Activated naive CD8-positive, alpha-beta T cell treated with anti-CD3 and anti-CD28 coated beads for 36 hours (primary cell): ENCODE measurements around the gene TREH. TPM values are rescaled to one million over a fixed set of nuclear protein-coding genes. Genes with fewer than 3 reads are reported as not detected.

Source experiments
- DNase-seq: peaks from one replicate; pipeline ENCODE4 v3.0.0; 2021
- H3K27ac Mint-ChIP-seq: one replicate; pipeline ENCODE4 v1.8.0; 2022; ENCODE audit warnings: mild to moderate bottlenecking, moderate library complexity, mixed read lengths
- H3K27me3 Mint-ChIP-seq: one replicate; pipeline ENCODE4 v1.8.0; 2022; ENCODE audit warnings: mild to moderate bottlenecking, mixed read lengths
- H3K36me3 Mint-ChIP-seq: one replicate; pipeline ENCODE4 v1.8.0; 2021; ENCODE audit warnings: mild to moderate bottlenecking, mixed read lengths
- H3K4me1 Mint-ChIP-seq: one replicate; pipeline ENCODE4 v1.8.0; 2021; ENCODE audit warnings: mixed read lengths
- H3K4me3 Mint-ChIP-seq: one replicate; pipeline ENCODE4 v1.8.0; 2022; ENCODE audit warnings: mild to moderate bottlenecking, moderate library complexity, mixed read lengths
- H3K9me3 Mint-ChIP-seq: one replicate; pipeline ENCODE4 v1.8.0; 2022; ENCODE audit warnings: mixed read lengths
- total RNA-seq, 2 experiments: library from RNA; stranded (reverse); gene quantifications; one replicate each; pipeline ENCODE4 v1.2.3, GENCODE V29; 2021

TREH gene
- total RNA-seq, 2 experiments from 2014 or later: not detected

DNA sequence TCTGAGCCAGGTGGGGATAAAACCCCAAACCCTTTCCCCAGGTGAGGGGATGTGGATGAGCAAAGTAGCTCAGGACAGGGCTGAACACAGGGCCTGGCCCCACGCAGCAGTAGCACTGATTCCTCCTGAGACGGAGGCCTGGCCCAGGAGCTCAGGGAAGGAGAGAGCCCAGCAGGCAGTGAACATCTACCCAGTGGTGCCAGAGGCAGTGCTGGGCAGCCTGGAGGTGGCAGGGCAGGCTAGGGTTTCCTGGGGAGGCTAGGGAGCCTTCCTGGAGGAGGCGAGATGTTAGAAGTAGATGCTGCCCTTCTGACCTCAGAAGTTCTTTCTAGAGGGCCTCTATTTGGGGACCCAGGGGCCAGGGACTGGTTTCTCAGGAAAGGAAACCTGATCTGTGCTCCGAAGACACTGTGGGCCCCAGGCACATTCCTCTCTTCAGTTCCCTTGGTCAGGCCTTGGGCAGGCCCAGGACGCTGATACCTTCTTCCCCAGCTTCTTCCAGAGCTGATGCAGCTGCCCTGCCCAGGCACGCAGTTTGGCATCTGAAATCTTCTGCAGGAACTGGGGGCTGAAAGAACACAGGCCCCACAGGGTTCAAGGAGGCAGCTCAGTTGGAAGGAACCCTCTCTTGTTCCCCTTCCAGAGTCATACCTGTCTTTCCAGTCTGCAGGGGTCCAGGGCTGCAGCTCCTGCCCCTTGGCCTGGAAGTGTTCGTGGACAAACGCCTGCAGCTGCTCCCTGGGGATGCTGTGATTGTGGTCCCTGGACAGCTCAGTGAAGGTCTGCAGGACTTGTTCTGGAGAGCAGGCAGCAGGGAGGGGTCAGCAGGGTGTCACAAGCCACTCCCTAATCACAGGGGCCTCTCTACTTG is 16.8 kb downstream of the TREH start:
- Mint-ChIP-seq H3K27me3 (no peaks in the 10 kb centered on the region), H3K36me3 (no peaks in the 10 kb centered on the region), H3K9me3 (no peaks in the 10 kb centered on the region), H3K4me3 (no peak overlapping the region), H3K4me1 (peaks cover 3% of the 10 kb centered on the region), H3K27ac (no peak overlapping the region)
- DNase-seq: no peak

DNA sequence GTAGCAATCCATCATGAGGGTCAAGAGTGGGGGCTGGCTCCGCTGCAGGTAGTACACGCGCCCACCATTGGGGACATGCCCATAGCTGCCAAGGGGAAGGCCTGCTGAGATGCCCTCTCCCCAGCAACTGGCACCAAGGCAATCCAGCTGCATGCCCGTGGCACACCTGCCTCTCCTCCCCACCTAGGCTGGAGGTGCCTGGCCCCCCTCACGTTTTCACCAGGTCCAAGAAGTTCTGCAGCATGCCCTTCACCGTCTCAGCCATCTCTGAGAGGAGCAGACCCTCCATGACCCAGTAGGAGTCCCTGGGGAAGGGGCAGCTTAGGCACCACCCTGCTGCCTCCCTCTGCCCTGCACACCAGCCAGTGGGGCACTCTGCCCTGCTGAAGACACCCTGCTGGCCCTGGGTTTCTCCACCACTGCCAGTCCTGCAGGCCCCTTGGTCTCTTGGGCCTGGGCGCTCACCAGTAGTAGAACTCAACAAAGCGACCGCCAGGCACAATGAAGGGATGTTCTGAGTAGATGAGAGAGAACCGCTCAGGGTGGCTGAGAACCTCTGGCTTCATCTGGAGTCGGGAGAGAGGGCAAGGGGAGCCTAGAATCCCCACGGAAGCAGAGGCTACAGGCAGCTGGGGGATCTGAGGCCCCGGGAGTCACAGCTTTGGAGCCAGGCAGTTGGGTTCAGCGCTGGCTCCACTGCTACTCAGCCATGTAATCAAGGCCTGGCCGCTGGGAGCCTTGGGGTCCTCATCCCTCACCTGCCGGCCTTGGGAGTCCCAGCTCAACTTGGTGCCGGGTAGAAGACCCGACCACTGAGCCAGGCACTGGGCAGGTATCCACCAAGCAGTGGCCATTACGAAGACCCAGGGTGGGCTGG is 17.8 kb downstream of the TREH start:
- DNase-seq: no peak
- H3K4me3 Mint-ChIP-seq: no peak overlapping the region
- H3K36me3 Mint-ChIP-seq: no peaks in the 10 kb centered on the region
- H3K9me3 Mint-ChIP-seq: no peaks in the 10 kb centered on the region
- H3K27ac Mint-ChIP-seq: no peak overlapping the region
- no peaks in the 10 kb centered on the region for H3K27me3 Mint-ChIP-seq
- H3K4me1 Mint-ChIP-seq: peaks cover 3% of the 10 kb centered on the region

DNA sequence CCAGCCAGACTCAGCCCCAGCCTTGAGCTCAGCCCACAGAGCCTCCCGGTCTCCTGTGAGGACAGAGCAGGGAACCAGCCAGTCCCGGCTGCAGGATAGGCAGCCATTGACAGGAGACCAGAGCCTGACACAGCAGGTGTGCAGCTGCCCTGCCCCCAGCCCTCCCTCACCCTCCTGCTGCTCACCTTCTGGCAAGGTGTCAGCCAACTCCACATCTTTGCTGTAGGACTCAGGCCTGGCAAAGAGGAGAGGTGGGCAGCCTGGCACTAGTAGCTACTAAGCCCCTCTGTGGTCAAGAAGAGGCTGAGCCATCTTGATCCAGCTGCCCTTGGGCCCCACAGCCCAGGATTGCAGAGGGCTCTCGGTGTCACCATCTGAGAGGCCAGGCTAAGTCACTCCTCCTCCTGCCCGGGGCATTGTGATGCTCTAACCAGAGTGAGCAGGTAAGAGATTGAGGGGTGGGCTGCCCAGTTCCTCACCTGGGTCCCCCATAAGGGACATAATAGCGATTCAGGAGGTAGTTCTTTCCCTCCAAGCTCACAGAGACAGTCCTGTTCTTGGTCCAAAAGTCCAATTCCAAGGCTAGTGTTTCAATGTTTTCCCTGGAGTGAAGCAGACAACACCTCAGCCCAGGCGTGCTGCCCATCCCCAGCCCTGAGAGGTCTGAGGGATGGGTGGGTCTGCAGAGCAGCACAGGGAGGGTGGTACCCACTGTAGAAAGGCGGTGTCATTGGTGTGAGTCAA is 18.6 kb downstream of the TREH start:
- DNase-seq: no peak
- Mint-ChIP-seq H3K36me3 (no peaks in the 10 kb centered on the region), H3K4me3 (no peak overlapping the region), H3K4me1 (no peaks in the 10 kb centered on the region), H3K27ac (no peak overlapping the region), H3K27me3 (no peaks in the 10 kb centered on the region), H3K9me3 (no peaks in the 10 kb centered on the region)

DNA sequence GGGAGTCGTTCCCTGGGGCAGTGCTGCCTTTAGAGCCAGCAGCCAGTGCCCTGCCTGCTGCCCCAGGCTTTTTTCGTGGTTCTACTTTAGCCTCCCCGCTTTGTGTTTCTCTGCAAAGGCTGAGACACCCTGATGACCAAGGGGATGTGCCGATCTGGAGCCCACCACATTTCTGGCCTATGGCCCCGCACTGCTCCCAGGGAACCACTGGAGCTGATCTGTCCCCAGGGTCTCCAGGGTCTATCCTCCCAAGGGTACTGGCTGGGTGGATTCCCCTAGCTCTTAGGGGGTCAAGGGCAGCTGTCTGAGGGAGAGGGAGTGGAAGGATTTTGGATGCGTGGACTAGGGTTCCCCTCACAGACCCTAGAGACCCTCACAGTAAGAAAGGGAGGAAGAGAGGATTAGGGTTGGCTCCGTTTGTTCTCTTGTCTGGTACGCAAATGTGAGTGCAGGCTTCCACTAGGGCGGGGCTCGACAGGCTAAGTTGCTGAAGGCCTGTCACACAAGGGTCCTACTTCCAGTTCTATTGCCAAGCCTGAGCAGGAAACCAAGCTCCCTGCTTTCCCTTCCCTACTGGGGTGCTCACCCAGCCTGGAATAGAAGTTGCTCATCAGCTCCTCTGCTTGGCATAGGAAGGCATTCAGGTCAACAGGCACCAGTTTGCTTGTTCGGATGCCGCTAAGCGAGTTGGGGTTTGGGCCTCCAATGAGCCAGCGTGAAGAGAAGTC is 19.3 kb downstream of the TREH start:
- no peak overlapping the region for H3K27ac Mint-ChIP-seq
- no peak overlapping the region for H3K4me3 Mint-ChIP-seq
- no peaks in the 10 kb centered on the region for H3K4me1 Mint-ChIP-seq
- no peaks in the 10 kb centered on the region for H3K27me3 Mint-ChIP-seq
- H3K9me3 Mint-ChIP-seq: no peaks in the 10 kb centered on the region
- no peak for DNase-seq
- no peaks in the 10 kb centered on the region for H3K36me3 Mint-ChIP-seq

DNA sequence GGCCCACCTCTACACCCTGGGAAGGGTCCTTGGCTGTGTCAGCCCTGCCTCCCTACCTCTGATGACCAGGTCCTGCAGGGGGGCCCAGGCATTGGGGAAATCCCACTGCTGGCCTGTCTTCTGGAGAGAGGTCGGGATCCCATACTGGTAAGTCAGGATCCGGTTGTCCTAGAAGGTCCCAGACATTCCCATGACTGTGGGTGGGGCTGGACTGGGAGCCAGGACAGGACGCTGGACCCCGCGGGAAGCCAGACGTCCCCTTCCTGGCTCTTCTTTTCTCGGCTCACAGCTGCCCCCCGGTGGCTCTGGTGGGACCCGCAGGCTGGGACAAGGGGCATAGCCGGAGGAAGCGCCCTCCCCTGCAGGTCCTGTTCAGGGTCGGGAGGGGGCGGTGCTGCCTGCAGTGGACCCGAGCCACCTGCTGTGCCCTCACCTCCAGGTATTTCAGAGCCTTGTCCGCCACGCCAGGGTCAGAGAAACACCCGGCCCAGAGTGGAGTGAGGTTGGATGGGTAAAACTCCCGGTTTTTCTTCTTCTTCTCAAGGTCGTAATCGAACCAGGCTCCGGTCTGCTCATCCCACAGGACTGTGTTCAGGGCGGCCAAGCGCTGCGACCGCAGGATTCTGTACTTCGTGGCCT is 20.0 kb downstream of the TREH start:
- no peaks in the 10 kb centered on the region for H3K36me3 Mint-ChIP-seq
- peak overlapping the region; percentile 18 for H3K4me3 Mint-ChIP-seq
- H3K9me3 Mint-ChIP-seq: no peaks in the 10 kb centered on the region
- H3K4me1 Mint-ChIP-seq: no peaks in the 10 kb centered on the region
- no peaks in the 10 kb centered on the region for H3K27me3 Mint-ChIP-seq
- H3K27ac Mint-ChIP-seq: no peak overlapping the region
- DNase-seq: peak; percentile 90

DNA sequence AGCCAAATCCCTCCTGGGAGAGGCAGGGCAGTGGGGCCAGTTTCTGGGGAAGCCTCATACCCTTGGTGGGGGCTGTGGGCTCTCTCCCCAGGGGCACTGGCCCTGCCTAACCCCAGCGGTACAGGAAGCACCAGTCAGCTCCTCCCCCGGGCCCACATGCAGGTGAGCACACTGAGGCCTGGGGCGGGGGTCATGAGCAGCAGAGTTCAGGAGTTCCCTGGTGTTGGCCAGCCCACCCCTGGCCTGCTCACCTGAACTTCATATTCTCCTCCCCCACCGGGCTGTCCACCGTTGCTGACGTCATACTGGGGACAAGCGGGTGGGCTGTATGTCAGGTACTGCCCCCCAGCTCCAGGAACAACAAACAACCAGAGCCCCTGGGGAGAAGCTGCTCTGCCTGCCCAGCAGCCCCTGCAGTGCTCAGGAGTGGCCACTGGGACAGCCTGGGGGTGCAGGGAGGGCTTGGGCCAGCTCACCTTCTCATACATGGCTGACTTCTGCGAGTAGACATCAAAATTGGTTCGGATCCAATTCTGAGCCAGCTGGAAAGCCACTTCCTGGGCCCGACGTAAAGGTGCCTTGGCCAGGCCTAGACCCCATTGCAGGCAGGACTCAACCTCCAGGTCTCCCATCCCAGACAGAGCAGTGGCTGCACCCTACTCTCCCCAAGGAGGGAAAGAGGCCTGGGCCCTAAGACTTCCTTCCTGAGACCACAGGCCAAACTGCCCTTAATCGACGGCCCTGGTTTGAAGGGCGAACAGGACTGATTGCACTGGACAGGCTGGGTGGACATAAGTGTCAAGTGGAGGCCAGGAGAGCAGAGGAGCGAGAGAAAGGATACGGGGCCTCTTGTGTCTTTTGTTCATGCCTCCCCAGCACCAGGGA is 20.8 kb downstream of the TREH start:
- H3K27me3 Mint-ChIP-seq: no peaks in the 10 kb centered on the region
- H3K36me3 Mint-ChIP-seq: no peaks in the 10 kb centered on the region
- no peaks in the 10 kb centered on the region for H3K4me1 Mint-ChIP-seq
- H3K27ac Mint-ChIP-seq: no peak overlapping the region
- peak; percentile 15 for DNase-seq
- H3K4me3 Mint-ChIP-seq: no peak overlapping the region
- no peaks in the 10 kb centered on the region for H3K9me3 Mint-ChIP-seq

DNA sequence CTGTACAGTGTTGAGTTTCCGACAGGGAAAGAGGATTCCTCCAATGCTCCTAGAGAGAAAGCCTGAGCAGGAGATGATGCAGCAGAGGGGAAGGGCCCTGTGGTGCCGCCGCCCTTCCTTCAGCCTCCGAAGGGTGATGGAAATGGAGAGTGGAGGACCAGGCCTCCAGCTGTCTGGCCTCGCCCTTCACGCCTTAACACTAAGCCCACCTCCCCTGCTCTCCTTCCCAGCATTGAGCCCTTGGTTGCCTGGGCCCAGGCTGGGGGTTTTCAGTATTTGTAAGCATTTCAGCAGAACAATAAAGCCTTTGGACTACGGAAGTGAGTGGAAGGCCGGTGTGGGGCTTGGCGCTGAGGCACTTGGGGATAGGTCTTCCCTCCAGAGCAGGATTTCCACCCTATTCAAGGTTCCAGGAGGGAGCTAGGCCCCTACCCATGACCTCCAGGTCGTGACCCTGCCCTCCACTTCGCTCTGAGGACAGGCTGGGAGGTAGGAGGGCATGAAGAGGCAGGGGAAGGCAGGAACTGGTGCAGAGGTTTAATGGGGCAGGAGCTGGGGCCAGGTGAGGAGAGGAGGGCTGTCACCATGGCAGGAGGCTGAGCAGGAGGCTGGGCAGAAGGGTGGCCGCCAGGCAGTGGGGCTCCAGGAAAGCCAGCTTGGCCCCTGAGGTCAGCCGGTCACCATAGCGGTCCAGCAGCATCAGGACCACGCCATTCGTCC is 21.6 kb downstream of the TREH start:
- Mint-ChIP-seq H3K9me3 (no peaks in the 10 kb centered on the region), H3K4me1 (no peaks in the 10 kb centered on the region), H3K36me3 (no peaks in the 10 kb centered on the region), H3K27me3 (no peaks in the 10 kb centered on the region), H3K27ac (no peak overlapping the region), H3K4me3 (no peak overlapping the region)
- no peak for DNase-seq

DNA sequence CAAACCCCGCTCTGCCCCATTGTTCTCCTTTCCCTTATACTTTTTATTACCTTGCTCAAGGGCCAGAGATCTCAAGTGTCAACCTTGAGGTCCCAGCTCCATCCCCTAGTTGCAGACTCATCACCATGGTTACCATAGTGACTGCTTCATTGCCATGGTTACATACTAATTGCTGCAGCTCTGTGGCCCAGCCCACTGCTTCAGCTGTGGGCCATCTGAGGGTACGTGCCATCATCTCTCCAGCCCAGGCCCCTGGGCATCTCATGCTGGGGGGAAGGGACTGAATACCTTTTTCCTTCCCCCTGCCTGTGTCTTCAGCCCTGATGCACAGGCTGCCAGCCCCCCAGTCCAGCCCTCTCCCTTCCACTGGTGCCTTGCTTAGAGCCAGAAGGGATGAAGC is 22.2 kb downstream of the TREH start:
- Mint-ChIP-seq H3K36me3 (no peaks in the 10 kb centered on the region), H3K27ac (no peak overlapping the region), H3K4me3 (no peak overlapping the region), H3K4me1 (peaks cover 5% of the 10 kb centered on the region), H3K27me3 (no peaks in the 10 kb centered on the region), H3K9me3 (no peaks in the 10 kb centered on the region)
- no peak for DNase-seq

DNA sequence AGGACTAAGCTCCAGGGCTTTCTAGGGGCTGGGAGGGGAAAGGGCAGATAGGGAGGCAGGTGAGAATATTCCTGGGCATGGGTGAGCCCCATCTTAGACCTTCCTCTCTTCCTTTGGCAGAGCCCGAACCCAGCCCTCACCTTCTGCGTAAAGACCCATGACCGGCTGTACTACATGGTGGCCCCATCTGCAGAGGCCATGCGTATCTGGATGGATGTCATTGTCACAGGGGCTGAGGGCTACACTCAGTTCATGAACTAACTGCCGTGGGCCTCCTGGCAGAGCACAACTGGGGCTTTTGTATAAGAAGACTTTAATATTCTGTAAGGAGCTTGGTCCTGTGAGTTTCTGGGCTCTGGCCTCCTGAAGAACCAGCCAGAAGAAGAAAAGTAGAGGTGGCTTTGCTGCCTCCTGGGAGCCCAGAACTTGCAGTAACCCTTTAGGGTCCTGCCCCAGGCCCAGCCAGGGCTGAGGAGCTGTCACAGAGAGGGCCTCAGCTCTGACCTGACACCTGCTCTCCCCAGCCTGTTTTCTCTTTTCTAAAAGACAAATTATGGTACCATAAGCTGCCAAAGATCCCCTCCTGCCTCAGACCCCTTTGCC is 22.8 kb downstream of the TREH start:
- H3K4me1 Mint-ChIP-seq: peaks cover 6% of the 10 kb centered on the region
- H3K9me3 Mint-ChIP-seq: no peaks in the 10 kb centered on the region
- H3K4me3 Mint-ChIP-seq: no peak overlapping the region
- DNase-seq: no peak
- H3K36me3 Mint-ChIP-seq: no peaks in the 10 kb centered on the region
- no peaks in the 10 kb centered on the region for H3K27me3 Mint-ChIP-seq
- H3K27ac Mint-ChIP-seq: no peak overlapping the region

DNA sequence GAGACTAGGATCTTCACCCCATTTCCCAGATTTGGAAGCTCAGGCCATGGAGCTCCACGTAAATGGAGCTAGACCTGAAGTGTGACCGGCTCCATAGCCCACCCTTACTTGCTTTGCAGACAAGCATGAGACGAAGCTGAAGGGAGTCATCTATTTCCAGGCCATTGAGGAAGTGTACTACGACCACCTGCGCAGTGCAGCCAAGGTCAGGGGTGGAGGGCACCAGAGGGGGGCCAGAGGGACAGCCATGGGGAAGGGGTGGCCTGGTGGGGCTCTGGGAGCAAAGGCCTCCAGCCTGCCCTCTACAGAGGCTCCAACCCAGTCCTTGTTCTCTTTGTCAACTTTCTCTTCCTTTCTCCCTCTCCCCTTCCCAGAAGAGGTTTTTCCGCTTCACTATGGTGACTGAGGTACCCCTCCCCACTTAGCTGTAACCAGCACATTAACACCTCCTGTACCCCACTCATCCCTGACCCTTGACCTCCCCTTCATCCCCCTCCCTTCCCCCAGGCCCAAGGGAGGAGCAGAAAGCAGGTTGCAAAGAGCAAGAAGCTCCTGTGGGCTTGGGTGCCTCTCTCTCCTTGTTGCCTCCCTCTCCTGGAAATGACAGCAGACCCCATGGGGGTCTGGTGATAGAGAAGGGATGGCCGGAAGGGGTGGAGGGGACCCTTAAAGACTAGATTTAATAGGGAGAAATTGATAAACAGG is 23.8 kb downstream of the TREH start:
- H3K27me3 Mint-ChIP-seq: no peaks in the 10 kb centered on the region
- H3K4me3 Mint-ChIP-seq: no peak overlapping the region
- DNase-seq: no peak
- H3K9me3 Mint-ChIP-seq: no peaks in the 10 kb centered on the region
- no peak overlapping the region for H3K27ac Mint-ChIP-seq
- no peaks in the 10 kb centered on the region for H3K36me3 Mint-ChIP-seq
- H3K4me1 Mint-ChIP-seq: peaks cover 6% of the 10 kb centered on the region

DNA sequence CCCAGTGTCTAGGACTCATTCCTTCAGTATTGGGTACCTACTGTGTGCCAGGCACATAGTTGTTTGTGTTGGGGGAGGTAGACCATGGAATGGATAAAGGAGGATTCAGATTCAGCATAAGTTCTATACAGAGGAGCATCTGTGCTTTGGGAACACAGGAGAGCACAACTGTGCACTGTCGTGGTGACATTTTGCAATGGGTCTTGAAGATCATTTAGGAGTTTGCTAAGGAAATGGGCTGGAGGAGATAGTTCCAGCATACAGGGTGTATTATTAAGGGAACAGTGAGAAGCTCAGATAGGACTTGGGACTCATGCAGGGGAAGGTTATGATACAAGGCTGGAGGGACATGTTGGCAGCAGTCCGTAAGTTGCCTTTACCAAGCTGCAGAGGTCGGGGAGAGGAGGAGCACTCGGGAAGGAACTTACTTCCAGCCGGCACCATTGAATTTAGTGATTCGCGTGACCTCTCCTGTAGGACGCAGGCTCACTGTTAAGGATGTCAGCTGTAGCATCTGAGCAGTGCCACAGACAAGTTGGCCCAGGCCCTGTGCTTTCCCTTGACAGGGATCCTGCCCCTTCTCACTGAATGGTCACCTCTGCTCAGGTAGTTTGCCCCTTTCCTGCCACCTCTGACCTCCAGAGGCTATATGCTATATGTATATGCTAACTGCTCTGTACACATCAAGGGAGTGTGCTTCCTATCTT is 25.6 kb downstream of the TREH start:
- no peak overlapping the region for H3K27ac Mint-ChIP-seq
- DNase-seq: no peak
- H3K9me3 Mint-ChIP-seq: no peaks in the 10 kb centered on the region
- peaks cover 6% of the 10 kb centered on the region for H3K4me1 Mint-ChIP-seq
- H3K27me3 Mint-ChIP-seq: no peaks in the 10 kb centered on the region
- H3K4me3 Mint-ChIP-seq: no peak overlapping the region
- no peaks in the 10 kb centered on the region for H3K36me3 Mint-ChIP-seq
